HUDEP-2 (cell line): ENCODE results near the gene TCF23.
"Not testable (repeated sequence)": the region's sequence is repeated elsewhere in the genome, so short reads cannot be mapped to it uniquely, and the experiment has no call there.

Experiments
- DNase-seq, 76 experiments: peaks; one replicate each; lab custom pipeline; 2025; ENCODE audit not compliant: unreplicated experiment in 76 of 76; lab: John Stamatoyannopoulos, UW

Gene TCF23

GRCh38 chr2:27148801-27149439 is at the start of gene TCF23:
TSS of gene TCF23 (plus strand) at chr2:27149004. CDS start at chr2:27149134, 130 bp downstream.
- DNase-seq, result no peak

- DNase-seq, result no peak
Observed at GRCh38 chr2:27099334-27099955, 49.4 kb upstream of the TCF23 start.

- DNase-seq, result no peak
Observed at GRCh38 chr2:27100036-27100435, 48.8 kb upstream of the TCF23 start.

GRCh38 chr2:27102329-27102728 is 46.5 kb upstream of the TCF23 start:
- no peak for DNase-seq

- DNase-seq, result no peak
Observed at GRCh38 chr2:27105981-27106380, 42.8 kb upstream of the TCF23 start.

- no peak for DNase-seq
Observed at GRCh38 chr2:27108221-27108620, 40.6 kb upstream of the TCF23 start.

- DNase-seq, result no peak
Observed at GRCh38 chr2:27109083-27109482, 39.7 kb upstream of the TCF23 start.

- DNase-seq, result not testable (repeated sequence)
Observed at GRCh38 chr2:27110603-27111352, 38.0 kb upstream of the TCF23 start.

GRCh38 chr2:27111392-27112078 is 37.3 kb upstream of the TCF23 start:
- not testable (repeated sequence) for DNase-seq

GRCh38 chr2:27115519-27115918 is 33.3 kb upstream of the TCF23 start:
- DNase-seq, result no peak

- peak in 2 of 76 experiments; percentile 8 to 31 for DNase-seq
Observed at GRCh38 chr2:27117995-27118524, 30.7 kb upstream of the TCF23 start.

GRCh38 chr2:27118525-27119329 is 30.1 kb upstream of the TCF23 start, which contains the start of gene CGREF1:
TSS of gene CGREF1 (minus strand) at chr2:27119128. CDS start at chr2:27104366, 14,762 bp downstream.
- DNase-seq, result peak in 23 of 76 experiments; percentile 8 to 40 (median 20)

GRCh38 chr2:27119330-27119670 is 29.5 kb upstream of the TCF23 start:
- DNase-seq, result not testable (repeated sequence)

GRCh38 chr2:27121906-27122305 is 26.9 kb upstream of the TCF23 start:
- DNase-seq, result no peak

- DNase-seq, result no peak
Observed at GRCh38 chr2:27122791-27123190, 26.0 kb upstream of the TCF23 start.

- peak in 26 of 76 experiments; percentile 8 to 65 (median 28) for DNase-seq
Observed at GRCh38 chr2:27123302-27124150, 25.3 kb upstream of the TCF23 start, which contains the start of gene ABHD1. TSS of gene ABHD1 (plus strand) at chr2:27123815. CDS start at chr2:27123949, 134 bp downstream.

GRCh38 chr2:27125104-27125503 is 23.7 kb upstream of the TCF23 start:
- no peak for DNase-seq

- no peak for DNase-seq
Observed at GRCh38 chr2:27126252-27126710, 22.5 kb upstream of the TCF23 start.
